M059J (cell line): ENCODE results near the gene KPNA4. TPM values are rescaled to one million over a fixed set of nuclear protein-coding genes. Genes with fewer than 3 reads are reported as not detected.
"Not testable (repeated sequence)": the region's sequence is repeated elsewhere in the genome, so short reads cannot be mapped to it uniquely, and the experiment has no call there.

Experiments
- DNase-seq: peaks from one replicate; pipeline ENCODE4 v3.0.0-alpha.2; 2012; ENCODE audit warnings: low read depth
- total RNA-seq: library from RNA; depleted of rRNA; stranded (reverse); fragments of >200 nt; shearing (Covaris generic); gene quantifications from 2 replicates; pipeline ENCODE4 v1.2.3, GENCODE V29; 2014; rRNA removed

The KPNA4 gene
- 27.1 and 40.0 TPM in 2 replicates for total RNA-seq

DNA sequence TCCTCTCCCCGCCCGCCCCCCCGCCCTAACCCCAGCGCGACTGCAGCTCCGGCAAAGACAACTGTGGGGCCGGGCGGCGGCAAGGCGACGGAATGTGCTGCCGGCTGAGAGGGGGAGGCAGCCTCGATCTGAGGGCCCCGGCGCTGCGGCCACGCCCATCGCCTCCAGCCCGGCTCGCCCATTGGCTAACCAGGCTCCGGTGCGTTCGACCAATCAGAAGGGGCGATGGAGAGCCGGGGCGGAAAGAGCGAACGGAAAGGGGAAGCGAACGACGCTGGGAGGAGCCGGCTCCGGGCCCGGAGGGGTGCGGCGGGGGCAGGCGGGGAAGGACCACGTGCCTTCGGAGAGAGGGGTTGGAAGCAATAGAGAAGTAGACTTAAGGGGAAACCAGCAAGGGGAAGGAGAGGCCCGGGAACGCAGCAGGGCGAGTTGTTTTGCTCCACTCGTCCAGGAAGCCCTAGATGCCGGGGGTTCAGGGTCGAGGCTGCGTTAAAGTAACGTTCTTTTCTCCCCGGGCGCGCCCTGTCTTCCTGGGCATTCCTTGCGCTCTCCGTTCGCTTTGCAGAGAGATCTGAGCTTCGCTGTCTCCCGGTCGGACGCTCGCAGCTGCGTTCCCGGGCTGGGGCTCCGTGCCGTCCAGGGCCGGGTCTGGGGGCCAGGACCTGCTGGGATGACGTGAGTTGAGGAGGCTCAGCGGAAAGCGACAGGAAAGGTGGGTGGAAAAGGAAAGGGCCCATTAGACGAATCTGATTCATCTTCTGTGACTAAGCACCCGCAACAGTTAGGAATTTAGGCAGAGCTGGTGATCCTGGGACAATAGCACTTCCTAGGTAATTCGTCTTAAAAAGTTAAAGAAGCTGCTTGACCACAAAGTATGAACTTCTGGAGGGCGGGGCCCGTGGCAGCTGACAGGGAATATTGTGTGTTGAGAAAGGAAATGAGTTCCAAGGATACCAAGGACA lies at the start of gene KPNA4:
KPNA4 (minus strand) TSS at position 130 of the 962 bp plus-strand sequence. CDS start 289 bp downstream, outside the sequence.
- peak; percentile 100 for DNase-seq

- DNase-seq: no peak
Measured at GRCh38 chr3:160613661-160614060, 48.3 kb upstream of the KPNA4 start.

DNA sequence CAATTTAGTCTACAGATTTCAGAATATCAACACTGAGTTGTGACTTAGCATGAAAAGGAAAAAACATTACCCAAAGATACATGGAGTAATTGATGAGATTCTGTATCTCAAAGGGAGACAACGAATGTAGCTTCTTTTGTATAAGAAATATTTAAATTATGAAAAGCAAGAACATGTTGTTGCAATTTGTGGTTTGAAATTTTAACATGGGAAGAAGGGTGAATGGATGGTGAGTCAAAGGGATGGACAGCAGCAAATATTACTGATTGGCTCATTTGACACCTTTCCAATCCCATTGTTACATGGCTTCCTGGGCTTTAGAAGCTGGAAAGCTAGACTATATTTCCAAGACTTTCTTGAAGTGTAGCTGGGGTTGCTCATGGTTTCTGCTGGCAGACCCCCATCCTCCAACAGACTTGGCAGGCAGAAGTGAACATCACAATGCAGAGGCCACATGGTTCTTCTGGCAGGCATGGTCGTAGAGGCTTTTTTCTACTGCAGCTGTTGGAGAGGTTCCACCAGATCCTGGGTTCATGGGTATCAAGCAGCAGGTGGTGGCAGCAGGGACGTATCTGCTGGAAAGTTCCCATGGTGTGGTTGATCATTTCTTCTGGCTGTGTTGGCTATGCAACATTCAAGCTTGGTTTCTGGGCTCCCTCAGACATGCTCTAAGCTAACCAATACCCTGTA lies 47.2 kb upstream of the KPNA4 start:
- DNase-seq: no peak

DNA sequence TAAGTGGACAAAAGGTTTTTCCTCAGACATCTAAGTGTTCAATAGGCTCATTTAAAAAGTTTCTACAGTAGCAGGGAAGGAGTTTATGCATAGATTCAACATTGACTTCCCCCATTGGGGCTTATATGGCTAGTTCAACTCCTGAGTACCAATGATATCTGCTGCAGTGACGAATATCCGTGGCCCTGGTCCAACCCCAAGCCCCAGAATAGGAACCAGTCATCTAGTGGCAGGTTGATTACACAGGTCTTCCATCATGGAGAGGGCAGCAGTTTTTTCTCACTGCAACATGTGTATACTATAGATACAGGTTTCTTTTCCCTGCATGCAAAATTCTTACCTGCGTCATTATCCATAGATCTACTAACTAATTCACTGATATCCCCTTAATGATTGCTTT lies 45.8 kb upstream of the KPNA4 start:
- no peak for DNase-seq

- DNase-seq: no peak
Measured at GRCh38 chr3:160608870-160609269, 43.5 kb upstream of the KPNA4 start.

- peak; percentile 42 for DNase-seq
Measured at GRCh38 chr3:160607826-160608225, 42.5 kb upstream of the KPNA4 start.

DNA sequence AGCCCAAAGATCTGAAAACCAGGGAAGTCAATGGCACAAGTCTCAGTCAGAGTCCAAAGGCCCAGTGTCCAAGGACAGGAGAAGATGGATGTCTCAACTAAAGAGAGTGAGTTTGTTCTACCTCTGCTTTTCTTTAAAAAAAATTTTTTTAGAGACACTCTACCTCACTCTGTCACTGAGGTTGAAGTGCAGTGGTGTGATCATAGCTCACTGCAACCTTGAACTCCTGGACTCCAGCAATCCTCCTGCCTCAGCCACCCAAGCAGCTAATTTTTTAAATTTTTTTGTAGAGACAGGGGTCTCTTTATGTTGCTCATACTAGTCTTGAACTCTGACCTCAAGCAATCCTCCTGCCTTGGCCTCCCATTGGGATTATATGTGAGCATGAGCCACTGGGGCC lies 39.9 kb upstream of the KPNA4 start:
- DNase-seq: no peak

DNA sequence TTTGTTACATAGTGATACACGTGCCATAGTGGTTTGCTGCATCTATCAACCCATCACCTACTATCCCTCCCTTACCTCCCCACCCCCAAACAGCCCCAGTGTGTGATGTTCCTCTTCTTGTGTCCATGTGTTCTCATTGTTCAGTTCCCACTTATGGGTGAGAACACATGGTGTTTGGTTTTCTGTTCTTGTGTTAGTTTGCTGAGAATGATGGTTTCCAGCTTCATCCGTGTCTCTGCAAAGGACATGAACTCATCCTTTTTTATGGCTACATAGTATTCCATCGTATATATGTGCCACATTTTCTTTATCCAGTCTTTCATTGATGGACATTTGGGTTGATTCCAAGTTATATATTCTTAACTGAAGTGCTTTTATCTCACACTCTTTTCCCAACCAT lies 38.5 kb upstream of the KPNA4 start:
- DNase-seq: not testable (repeated sequence)

DNA sequence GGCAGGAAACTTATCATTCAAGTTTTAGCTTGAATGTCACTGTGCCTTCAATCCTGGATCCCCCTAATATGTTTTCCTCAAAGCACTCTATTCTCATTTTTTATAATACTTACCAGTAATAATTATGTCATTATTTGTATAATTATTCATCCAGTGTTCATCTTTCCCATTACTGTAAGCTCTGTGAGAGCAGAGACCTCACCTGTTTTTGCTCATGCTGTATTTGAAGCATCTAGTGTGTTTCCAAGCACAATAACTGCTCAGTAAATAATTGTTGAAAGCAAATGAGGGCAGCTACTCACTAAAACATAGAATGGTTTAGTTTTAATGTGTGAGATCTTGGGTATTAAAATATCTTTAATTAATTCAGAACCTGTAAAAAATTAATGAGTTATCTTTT lies 36.9 kb upstream of the KPNA4 start:
- DNase-seq: no peak

DNA sequence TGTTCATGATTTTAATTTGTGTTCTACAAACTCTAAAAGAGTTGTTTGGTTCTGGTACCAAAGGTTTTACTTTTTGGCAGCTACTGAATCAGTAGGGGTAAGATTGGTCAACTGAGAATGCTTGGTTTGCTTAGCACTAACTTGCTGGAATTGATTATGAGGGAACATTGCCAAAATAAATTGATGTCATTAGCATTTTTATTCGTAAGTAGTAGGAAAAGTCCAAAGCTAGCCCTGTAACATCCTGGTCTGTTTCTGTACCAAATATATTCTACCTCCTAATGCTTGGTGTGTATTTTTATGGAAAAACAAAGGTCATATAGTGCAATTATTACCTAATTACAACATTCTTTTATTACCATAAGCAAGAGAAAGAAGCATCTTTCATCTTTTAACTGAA lies 35.9 kb upstream of the KPNA4 start:
- no peak for DNase-seq

- DNase-seq: no peak
Measured at GRCh38 chr3:160598865-160599264, 33.5 kb upstream of the KPNA4 start.

- no peak for DNase-seq
Measured at GRCh38 chr3:160588023-160588422, 22.7 kb upstream of the KPNA4 start.

DNA sequence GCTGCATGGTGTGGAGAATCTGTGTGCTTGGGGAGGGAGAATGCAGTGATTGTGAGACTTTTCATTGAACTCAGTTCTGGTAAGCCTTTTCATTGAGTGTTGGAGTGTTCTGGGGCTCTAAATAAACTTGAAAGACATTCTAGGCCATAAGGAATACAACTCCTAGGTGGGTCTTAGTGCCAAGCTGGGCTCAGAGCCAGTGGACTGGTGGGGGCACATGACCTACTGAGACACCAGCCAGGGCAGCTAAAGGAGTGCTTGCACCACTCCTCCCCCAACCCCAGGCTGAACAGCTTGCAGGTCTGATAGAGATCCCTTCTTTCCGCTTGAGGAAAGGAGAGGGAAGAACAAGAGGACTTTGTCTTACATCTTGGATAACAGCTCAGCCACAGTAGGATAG lies 21.7 kb upstream of the KPNA4 start:
- DNase-seq: no peak

DNA sequence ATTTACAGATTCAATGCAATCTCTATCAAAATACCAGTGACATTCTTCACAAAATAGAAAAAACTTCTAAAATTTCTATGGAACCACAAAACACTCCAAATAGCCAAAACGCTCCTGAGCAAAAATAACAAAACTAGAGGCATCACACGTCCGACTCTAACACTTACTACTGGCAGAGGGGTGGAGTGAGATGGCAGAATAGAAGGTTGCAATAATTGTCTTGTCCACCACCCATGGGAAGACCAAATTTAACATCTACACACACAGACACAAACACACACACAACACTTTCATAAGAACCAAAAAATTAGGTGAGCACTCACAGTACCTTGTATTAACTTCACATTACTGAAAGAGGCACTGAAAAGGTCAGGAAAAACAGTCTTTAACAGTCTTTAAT lies 21.3 kb upstream of the KPNA4 start:
- no peak for DNase-seq

GRCh38 chr3:160583451-160583850 lies 18.1 kb upstream of the KPNA4 start:
- DNase-seq: no peak

- DNase-seq: no peak
Measured at GRCh38 chr3:160580938-160581337, 15.6 kb upstream of the KPNA4 start.

DNA sequence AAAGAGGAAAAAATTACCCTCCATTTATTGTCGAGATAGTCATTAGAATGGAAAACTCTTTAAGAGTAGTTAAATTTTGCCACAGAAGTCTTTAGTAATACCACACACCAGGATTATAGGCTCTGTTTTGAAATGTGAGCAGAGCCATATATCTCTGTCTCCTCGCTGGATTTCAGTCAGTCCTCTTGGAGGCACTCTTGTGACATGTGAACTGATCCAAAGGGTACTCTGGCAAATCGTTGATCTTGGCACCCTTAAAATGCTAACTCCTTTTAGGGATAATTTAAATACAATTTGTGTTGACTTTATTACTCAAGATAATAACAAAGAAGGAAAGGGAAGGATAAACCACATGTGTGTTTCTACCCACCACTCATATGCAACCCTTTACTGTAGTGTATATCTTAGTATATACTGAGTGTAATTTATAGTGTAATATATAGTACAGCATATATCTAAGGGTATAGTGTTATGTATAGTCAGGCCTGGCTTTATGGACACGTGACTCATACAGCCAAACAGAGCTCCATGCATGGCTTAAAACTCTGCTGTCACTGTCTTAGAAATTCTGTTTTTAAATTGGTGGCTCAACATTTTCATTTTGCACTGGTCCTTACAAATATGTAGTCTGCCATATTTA lies 12.3 kb upstream of the KPNA4 start:
- peak; percentile 78 for DNase-seq

DNA sequence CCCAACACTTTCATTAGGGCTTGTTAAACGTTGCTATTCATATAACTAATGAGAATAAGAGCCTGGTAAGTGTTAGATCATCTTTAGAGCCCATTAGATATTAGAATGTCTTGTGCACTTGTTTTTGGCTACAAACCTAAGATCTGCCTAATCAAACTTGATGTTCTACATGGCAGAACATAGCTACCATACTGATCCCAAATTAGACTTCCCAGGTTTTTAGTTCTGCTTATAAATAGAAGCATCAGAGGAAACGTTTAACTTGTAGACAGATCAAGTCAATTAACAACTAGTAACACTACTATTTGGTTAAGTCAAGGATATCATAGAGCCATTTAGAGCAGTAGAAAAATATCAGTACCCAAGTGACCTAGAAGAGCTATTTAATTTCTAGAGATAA lies 11.7 kb upstream of the KPNA4 start:
- no peak for DNase-seq

GRCh38 chr3:160576621-160577020 lies 11.2 kb upstream of the KPNA4 start:
- no peak for DNase-seq

DNA sequence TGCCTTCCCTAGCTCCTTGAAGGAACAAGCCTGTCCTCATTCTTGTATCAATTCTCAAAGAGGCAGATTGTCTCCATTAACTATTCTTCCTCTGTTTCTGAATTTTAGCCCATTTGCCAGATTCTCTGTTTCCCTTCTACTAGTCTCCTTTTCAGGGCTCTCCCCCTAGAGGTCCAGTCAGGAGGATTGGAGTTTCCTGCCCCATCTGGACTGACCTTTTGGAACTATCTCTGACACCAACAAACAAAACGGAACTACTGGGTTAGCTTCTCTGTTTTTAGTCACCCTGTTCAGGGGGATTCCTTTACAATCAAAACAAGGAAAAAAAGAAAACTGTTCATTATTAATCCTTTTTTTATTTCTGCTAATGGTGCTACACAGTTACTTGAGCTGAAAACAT lies 10.2 kb upstream of the KPNA4 start:
- no peak for DNase-seq

GRCh38 chr3:160574636-160575035 lies 9.3 kb upstream of the KPNA4 start:
- DNase-seq: no peak

DNA sequence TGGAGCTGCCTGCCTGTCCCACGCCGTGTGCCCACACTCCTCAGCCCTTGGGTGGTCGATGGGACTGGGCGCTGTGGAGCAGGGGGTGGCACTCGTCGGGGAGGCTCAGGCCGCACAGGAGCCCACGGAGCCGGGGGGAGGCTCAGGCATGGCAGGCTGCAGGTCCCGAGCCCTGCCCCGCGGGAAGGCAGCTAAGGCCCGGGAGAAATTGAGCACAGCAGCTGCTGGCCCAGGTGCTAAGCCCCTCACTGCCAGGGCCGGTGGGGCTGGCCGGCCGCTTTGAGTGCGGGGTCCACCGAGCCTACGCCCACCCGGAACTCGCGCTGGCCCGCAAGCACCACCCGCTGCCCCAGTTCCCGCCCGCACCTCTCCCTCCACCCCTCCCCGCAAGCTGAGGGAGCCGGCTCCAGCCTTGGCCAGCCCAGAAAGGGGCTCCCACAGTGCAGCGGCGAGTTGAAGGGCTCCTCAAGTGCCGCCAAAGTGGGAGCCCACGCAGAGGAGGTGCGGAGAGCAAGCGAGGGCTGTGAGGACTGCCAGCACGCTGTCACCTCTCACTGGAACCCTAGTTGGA lies 8.7 kb upstream of the KPNA4 start:
- not testable (repeated sequence) for DNase-seq
